MM.1S (cell line): ENCODE measurements around the gene ELMOD1.

Experiments used
- DNase-seq: peaks from one replicate; pipeline ENCODE4 v3.0.0-alpha.2; 2015
- H2AFZ ChIP-seq: fragments of 300-600 bp; sonication (generic); 2 replicates; pipeline ENCODE4 v1.6.0; 2016; ENCODE audit warnings: antibody characterized with exemption, low read length
- H3F3A ChIP-seq: fragments of 300-600 bp; sonication (generic); 2 replicates; pipeline ENCODE4 v1.6.1; 2016; ENCODE audit warnings: mild to moderate bottlenecking, antibody characterized with exemption, low read length, moderate library complexity, mixed read lengths; ENCODE audit not compliant: insufficient read depth
- H3K27ac ChIP-seq: fragments of 300-600 bp; sonication (generic); 2 replicates; pipeline ENCODE4 v1.5.1; 2016; ENCODE audit warnings: mild to moderate bottlenecking, low read length
- H3K27me3 ChIP-seq: fragments of 300-600 bp; sonication (generic); replicated peaks from 2 replicates; pipeline ENCODE4 v1.6.0; 2016; ENCODE audit warnings: low read length; ENCODE audit not compliant: insufficient read depth
- H3K36me3 ChIP-seq: fragments of 300-600 bp; sonication (generic); replicated peaks from 2 replicates; pipeline ENCODE4 v1.6.1; 2016; ENCODE audit warnings: mild to moderate bottlenecking, low read length, mixed read lengths; ENCODE audit not compliant: insufficient read depth
- H3K4me1 ChIP-seq: fragments of 300-600 bp; sonication (generic); 2 replicates; pipeline ENCODE4 v1.6.1; 2016; ENCODE audit warnings: low read length, mixed read lengths
- H3K4me2 ChIP-seq: fragments of 300-600 bp; sonication (generic); 2 replicates; pipeline ENCODE4 v1.6.0; 2016; ENCODE audit warnings: low read depth, low read length
- H3K4me3 ChIP-seq: fragments of 300-600 bp; sonication (generic); 2 replicates; pipeline ENCODE4 v1.5.1; 2016; ENCODE audit warnings: low read length, mixed read lengths
- H3K79me2 ChIP-seq: fragments of 300-600 bp; sonication (generic); 2 replicates; pipeline ENCODE4 v1.6.1; 2016; ENCODE audit warnings: mixed run types, low read length, mixed read lengths
- H3K9ac ChIP-seq: fragments of 300-600 bp; sonication (generic); 2 replicates; pipeline ENCODE4 v1.6.1; 2016; ENCODE audit warnings: low read length, mixed read lengths
- H3K9me2 ChIP-seq: fragments of 300-600 bp; sonication (generic); replicated peaks from 2 replicates; pipeline ENCODE4 v1.6.1; 2016; ENCODE audit warnings: mild to moderate bottlenecking, low read length, mixed read lengths; ENCODE audit not compliant: insufficient read depth
- H3K9me3 ChIP-seq: fragments of 300-600 bp; sonication (generic); replicated peaks from 2 replicates; pipeline ENCODE4 v1.6.1; 2016; ENCODE audit warnings: mild to moderate bottlenecking, low read length, mixed read lengths; ENCODE audit not compliant: insufficient read depth
- H4K20me1 ChIP-seq: fragments of 300-600 bp; sonication (generic); 2 replicates; pipeline ENCODE4 v1.6.1; 2016; ENCODE audit warnings: mild to moderate bottlenecking, low read length, moderate library complexity, mixed read lengths; ENCODE audit not compliant: insufficient read depth
- CTCF ChIP-seq: fragments of 300-600 bp; sonication (generic); IDR thresholded peaks from 2 replicates; pipeline ENCODE4 v1.5.1; 2016; ENCODE audit warnings: antibody characterized with exemption, low read length, mixed read lengths
- EZH2 ChIP-seq: fragments of 300-600 bp; sonication (generic); optimal IDR thresholded peaks from 2 replicates; pipeline ENCODE3; 2017; ENCODE audit warnings: low read depth, mild to moderate bottlenecking, antibody characterized with exemption, low read length, mixed read lengths
- EZH2phosphoT487 ChIP-seq: fragments of 300-600 bp; sonication (generic); IDR thresholded peaks from 2 replicates; pipeline ENCODE4 v1.6.1; 2018; ENCODE audit warnings: antibody characterized with exemption, low read length

Gene ELMOD1

GRCh38 chr11:107631043-107631442 lies 40.1 kb downstream of the ELMOD1 start:
- Histone ChIP-seq H3K4me1 (no peaks in the 10 kb centered on the region), H4K20me1 (no peaks in the 10 kb centered on the region), H3K4me3 (no peak overlapping the region), H3K27ac (no peak overlapping the region), H3K9me3 (no peaks in the 10 kb centered on the region), H3F3A (no peaks in the 10 kb centered on the region), H3K9ac (no peak overlapping the region), H2AFZ (no peak overlapping the region), H3K4me2 (no peak overlapping the region), H3K36me3 (no peaks in the 10 kb centered on the region), H3K79me2 (no peaks in the 10 kb centered on the region), H3K27me3 (no peaks in the 10 kb centered on the region), H3K9me2 (no peaks in the 10 kb centered on the region)
- DNase-seq: no peak
- TF ChIP-seq EZH2: no peak
- TF ChIP-seq CTCF: no peak
- no peak for TF ChIP-seq EZH2phosphoT487

GRCh38 chr11:107631931-107632330 lies 41.0 kb downstream of the ELMOD1 start:
- no peak overlapping the region for H3K9ac ChIP-seq
- no peak overlapping the region for H2AFZ ChIP-seq
- H3K4me2 ChIP-seq: no peak overlapping the region
- no peaks in the 10 kb centered on the region for H3K9me2 ChIP-seq
- H3F3A ChIP-seq: no peaks in the 10 kb centered on the region
- no peaks in the 10 kb centered on the region for H3K27me3 ChIP-seq
- no peaks in the 10 kb centered on the region for H3K9me3 ChIP-seq
- no peak for DNase-seq
- no peaks in the 10 kb centered on the region for H4K20me1 ChIP-seq
- no peaks in the 10 kb centered on the region for H3K79me2 ChIP-seq
- H3K4me1 ChIP-seq: no peaks in the 10 kb centered on the region
- H3K36me3 ChIP-seq: no peaks in the 10 kb centered on the region
- H3K27ac ChIP-seq: no peak overlapping the region
- TF ChIP-seq EZH2phosphoT487 (no peak), CTCF (no peak), EZH2 (no peak)
- H3K4me3 ChIP-seq: no peak overlapping the region

GRCh38 chr11:107646783-107647182 lies 55.8 kb downstream of the ELMOD1 start:
- H3K9me2 ChIP-seq: no peaks in the 10 kb centered on the region
- TF ChIP-seq CTCF (no peak), EZH2 (no peak), EZH2phosphoT487 (no peak)
- no peaks in the 10 kb centered on the region for H3F3A ChIP-seq
- no peaks in the 10 kb centered on the region for H3K9me3 ChIP-seq
- no peaks in the 10 kb centered on the region for H3K4me1 ChIP-seq
- H4K20me1 ChIP-seq: no peaks in the 10 kb centered on the region
- no peaks in the 10 kb centered on the region for H3K79me2 ChIP-seq
- H3K27me3 ChIP-seq: no peaks in the 10 kb centered on the region
- H3K4me2 ChIP-seq: no peak overlapping the region
- no peak overlapping the region for H2AFZ ChIP-seq
- no peak overlapping the region for H3K4me3 ChIP-seq
- H3K27ac ChIP-seq: no peak overlapping the region
- no peak for DNase-seq
- no peak overlapping the region for H3K9ac ChIP-seq
- H3K36me3 ChIP-seq: no peaks in the 10 kb centered on the region
